ENCODE data around the gene FOXP3. TPM values are rescaled to one million over a fixed set of nuclear protein-coding genes. Genes with fewer than 3 reads are reported as not detected.

The FOXP3 gene
- total and polyA plus RNA-seq, 8 donors, result 0.29 to 1.0 (median 0.50) TPM

DNA sequence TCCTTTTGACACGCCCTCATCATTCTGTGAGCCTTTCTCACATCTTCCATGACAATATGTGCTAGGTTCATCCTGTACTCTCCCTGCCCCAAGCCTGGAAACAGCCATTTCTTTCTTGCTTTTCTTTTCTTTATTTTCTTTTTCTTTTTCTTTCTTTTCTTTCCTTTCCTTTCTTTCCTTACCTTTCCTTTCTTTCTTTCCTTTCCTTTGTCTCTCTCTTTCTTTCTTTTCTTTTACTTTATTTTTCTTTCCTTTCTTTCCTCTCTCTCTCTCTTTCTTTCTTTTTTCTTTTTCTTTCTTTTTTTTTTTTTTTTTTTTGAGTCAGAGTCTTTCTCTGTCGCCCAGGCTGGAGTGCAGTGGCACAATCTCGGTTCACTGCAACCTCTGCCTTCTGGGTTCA, 19.7 kb upstream of the FOXP3 start:
- H3K9me3 ChIP-seq, result no peaks in the 10 kb centered on the region
- H3K36me3 ChIP-seq, result no peaks in the 10 kb centered on the region
- intact Hi-C loops (cut with DNase I), result no loop called here
- H3K4me3 ChIP-seq, result no peak overlapping the region
- no peak for ATAC-seq
- DNase-seq, result no peak
- TF ChIP-seq, protein P1, sequence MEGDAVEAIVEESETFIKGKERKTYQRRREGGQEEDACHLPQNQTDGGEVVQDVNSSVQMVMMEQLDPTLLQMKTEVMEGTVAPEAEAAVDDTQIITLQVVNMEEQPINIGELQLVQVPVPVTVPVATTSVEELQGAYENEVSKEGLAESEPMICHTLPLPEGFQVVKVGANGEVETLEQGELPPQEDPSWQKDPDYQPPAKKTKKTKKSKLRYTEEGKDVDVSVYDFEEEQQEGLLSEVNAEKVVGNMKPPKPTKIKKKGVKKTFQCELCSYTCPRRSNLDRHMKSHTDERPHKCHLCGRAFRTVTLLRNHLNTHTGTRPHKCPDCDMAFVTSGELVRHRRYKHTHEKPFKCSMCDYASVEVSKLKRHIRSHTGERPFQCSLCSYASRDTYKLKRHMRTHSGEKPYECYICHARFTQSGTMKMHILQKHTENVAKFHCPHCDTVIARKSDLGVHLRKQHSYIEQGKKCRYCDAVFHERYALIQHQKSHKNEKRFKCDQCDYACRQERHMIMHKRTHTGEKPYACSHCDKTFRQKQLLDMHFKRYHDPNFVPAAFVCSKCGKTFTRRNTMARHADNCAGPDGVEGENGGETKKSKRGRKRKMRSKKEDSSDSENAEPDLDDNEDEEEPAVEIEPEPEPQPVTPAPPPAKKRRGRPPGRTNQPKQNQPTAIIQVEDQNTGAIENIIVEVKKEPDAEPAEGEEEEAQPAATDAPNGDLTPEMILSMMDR (IDR thresholded peaks at IDR 0.05), result no peak
- no peaks in the 10 kb centered on the region for H3K27me3 ChIP-seq
- H3K27ac ChIP-seq, result no peak overlapping the region
- no peaks in the 10 kb centered on the region for H3K4me1 ChIP-seq

- TF ChIP-seq, protein P1 (IDR thresholded peaks at IDR 0.05), result no peak
- ATAC-seq, result no peak
- no peaks in the 10 kb centered on the region for H3K36me3 ChIP-seq
- no peak overlapping the region for H3K27ac ChIP-seq
- no peaks in the 10 kb centered on the region for H3K9me3 ChIP-seq
- no peaks in the 10 kb centered on the region for H3K27me3 ChIP-seq
- no peaks in the 10 kb centered on the region for H3K4me1 ChIP-seq
- DNase-seq, result peak in 1 of 4 donors; percentile 28
- intact Hi-C loops (cut with DNase I), result no loop called here
- H3K4me3 ChIP-seq, result no peak overlapping the region
Measured at GRCh38 chrX:49282647-49283011, 18.1 kb upstream of the FOXP3 start.

DNA sequence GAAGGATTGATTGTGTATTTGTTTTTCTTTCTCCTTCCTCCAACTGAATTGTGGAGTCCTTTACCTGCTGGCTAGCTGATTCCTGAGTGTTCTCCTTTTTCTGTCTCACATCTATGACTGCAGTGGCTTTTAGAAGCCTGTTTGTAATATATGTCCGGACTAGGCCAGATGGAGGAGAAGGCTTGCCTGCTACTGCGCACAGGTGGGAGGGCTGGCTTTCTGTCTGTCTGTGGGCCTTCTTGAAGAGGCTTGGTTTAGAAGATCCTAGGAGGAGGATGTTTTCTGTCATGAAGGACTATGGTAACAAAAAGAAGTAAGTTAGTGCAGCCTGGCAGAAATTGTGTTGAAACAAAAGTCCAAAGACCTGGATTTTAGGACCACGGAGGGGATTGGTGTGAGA, 13.6 kb upstream of the FOXP3 start:
- H3K4me3 ChIP-seq, result no peak overlapping the region
- TF ChIP-seq, protein P1 (IDR thresholded peaks at IDR 0.05), result no peak
- intact Hi-C loops (cut with DNase I), result no loop called here

GRCh38 chrX:49277535-49277830, 13.0 kb upstream of the FOXP3 start:
- Histone ChIP-seq H3K4me1 (peaks cover 0 to 8% of the 10 kb centered on the region in 2 donors), H3K27me3 (no peaks in the 10 kb centered on the region)

More for the DNA sequence above, 13.6 kb upstream of the FOXP3 start:
- Histone ChIP-seq H3K27me3 (no peaks in the 10 kb centered on the region), H3K4me1 (peaks cover 0 to 2% of the 10 kb centered on the region in 2 donors), H3K27ac (no peak overlapping the region), H3K36me3 (no peaks in the 10 kb centered on the region), H3K9me3 (no peaks in the 10 kb centered on the region)
- no peak for DNase-seq
- ATAC-seq, result no peak

GRCh38 chrX:49276671-49277534, 12.4 kb upstream of the FOXP3 start:
- DNase-seq (no peak), ATAC-seq (no peak)
- no peaks in the 10 kb centered on the region for H3K27me3 ChIP-seq
- H3K36me3 ChIP-seq, result no peaks in the 10 kb centered on the region
- H3K27ac ChIP-seq, result no peak overlapping the region
- TF ChIP-seq, protein P1 (IDR thresholded peaks at IDR 0.05), result no peak
- H3K4me1 ChIP-seq, result peaks cover 4 to 14% of the 10 kb centered on the region in 2 donors
- intact Hi-C loops (cut with DNase I), result no loop called here
- no peaks in the 10 kb centered on the region for H3K9me3 ChIP-seq
- H3K4me3 ChIP-seq, result no peak overlapping the region

More at GRCh38 chrX:49277535-49277830, 13.0 kb upstream of the FOXP3 start:
- no peak overlapping the region for H3K4me3 ChIP-seq
- H3K36me3 ChIP-seq, result no peaks in the 10 kb centered on the region
- DNase-seq, result no peak
- TF ChIP-seq, protein P1 (IDR thresholded peaks at IDR 0.05), result no peak
- intact Hi-C loops (cut with DNase I), result no loop called here
- ATAC-seq, result no peak
- H3K9me3 ChIP-seq, result no peaks in the 10 kb centered on the region
- no peak overlapping the region for H3K27ac ChIP-seq

All from left lung (tissue), 10 donors.